SKM-1 treated with dmso at 0.1 percent for 144 hours (cell line): Measurements from ENCODE around the gene FAM193A.
"Not testable (repeated sequence)": the region's sequence is repeated elsewhere in the genome, so short reads cannot be mapped to it uniquely, and the experiment has no call there.

Source experiments
- DNase-seq: peaks from one replicate; lab custom pipeline; 2025; ENCODE audit not compliant: unreplicated experiment; lab: John Stamatoyannopoulos, UW

FAM193A gene

DNA sequence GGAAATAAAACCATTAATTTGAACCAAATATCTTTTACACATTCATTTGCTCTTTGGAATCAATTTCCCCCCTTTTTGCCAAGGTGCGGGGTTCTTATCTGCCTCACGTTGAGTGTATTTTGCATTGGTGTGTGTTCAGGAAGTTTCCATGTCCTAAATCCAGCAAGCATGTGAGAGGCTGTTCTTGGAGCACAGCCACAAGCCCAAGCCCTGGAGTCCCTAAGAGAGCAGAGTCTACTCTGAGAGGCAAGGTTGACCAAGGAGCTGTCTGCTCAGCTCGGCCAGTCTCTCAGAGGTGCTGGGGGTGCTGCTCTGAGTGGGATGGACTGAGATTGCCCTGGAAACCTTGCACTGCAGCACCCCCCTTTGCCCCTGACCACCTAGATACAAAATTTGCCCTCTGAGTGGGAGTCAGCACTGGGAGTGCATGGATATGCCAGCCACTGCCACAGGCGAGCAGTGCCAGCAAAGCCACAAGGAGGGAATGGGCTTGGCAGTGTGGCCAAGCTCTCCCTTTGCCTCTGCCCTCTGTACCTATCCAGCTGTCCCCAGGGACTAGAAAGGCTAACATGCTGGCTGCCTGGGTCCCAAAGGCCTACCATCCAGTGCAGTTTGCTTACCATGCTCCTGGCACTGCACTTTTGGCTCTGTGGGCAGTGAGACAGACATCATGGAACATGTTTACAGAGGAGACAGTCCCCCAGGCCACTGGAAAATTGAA, 20.5 kb upstream of the FAM193A start:
- no peak for DNase-seq

DNA sequence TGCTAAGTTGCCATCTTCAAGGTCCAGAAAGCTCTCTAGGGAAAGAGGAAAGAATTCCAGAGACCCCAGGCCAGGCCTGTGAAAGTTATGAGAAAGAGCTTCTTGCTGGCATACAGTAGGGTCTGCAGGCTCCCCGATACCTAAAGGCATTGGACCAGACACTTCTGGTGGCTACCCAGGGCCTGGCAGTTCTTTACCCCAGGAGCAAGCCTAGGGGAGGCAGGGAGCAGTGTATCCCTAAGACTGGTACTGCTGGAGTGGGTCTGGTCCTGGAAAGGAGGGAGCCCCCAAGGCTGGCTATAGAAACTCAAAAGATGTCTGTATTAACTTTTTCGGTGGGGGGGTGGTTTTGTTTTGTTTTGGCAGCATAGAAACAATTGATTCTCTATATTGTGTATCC, 19.8 kb upstream of the FAM193A start:
- DNase-seq = no peak

DNA sequence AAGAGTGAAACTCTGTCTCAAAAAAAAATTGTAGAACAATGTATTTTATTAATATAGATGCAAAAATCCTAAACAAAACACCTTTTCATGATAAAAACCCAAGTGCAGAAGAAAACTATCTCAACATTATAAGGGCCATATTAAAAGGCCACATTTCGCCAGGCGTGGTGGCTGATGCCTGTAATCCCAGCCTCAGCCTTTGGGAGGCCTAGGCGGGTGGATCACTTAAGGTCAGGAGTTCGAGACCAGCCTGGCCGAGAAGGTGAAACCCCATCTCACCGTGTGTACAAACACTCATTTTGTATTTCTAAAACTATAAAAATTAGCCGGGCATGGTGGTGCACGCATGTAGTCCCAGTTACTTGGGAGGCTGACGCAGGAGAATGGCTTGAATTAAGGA, 9.9 kb upstream of the FAM193A start:
- DNase-seq = no peak

DNA sequence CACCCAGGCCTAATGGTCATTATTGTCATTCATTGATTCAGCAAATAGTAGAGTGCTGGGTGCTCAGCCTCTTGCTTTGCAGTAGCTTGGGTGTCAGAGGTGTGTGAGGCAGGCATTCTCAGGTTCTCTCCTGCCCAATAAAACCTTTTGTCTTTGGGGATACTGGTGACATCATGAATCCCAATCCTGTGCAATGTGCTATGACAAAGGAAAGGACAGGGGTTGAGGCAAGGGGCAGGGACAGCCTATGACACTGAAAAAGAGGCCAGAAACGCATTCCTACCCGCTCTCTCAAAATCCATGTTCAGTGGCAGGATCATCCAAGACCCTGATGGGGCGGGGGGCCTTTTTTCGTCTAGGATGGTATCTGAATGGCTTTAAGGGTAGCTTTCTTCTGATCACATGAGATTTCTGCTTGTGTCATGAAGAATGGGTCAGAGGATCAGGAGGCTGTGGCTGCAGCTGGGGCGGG, 1.5 kb upstream of the FAM193A start:
- no peak for DNase-seq

DNA sequence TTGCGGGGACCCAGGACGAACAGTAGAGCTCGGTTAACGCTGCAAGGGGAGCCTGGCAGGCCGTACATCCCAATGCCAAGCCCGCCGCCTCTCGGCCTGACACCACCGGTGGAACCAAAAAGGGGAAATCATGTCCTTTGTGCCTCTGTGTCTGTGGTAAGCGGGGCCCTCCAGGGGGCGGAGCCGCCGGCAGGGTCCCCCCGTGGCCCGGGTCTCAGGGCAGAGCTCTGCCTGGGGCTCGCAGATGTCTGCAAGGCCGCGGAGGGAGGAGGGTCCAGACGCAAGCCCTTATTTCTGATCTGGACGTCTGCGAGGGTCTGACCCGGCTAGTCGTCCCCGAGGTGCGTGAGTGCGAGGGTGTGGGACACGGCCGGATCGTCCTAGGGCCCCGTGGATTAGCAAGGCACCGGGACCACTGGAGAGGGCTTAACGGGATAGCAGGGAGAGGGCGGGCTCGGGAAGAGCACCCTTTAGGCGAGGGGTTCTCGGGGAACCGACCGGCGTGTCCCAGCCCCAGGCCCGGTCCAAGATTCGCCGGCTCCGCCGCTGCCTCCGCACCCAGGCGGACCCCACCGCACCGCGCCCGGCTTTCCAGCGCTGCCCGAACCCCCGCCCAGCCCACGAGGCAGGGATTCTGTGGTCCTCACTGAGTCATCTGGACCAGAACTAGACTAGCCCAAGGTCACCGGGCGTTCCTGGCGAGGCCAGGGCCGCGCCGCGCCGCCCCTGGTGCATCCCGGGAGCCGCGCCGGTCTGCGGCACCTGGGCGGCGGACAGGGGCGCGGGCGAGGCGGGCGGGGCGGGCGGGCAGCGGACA, 863 bp upstream of the FAM193A start:
- DNase-seq = peak; percentile 87

DNA sequence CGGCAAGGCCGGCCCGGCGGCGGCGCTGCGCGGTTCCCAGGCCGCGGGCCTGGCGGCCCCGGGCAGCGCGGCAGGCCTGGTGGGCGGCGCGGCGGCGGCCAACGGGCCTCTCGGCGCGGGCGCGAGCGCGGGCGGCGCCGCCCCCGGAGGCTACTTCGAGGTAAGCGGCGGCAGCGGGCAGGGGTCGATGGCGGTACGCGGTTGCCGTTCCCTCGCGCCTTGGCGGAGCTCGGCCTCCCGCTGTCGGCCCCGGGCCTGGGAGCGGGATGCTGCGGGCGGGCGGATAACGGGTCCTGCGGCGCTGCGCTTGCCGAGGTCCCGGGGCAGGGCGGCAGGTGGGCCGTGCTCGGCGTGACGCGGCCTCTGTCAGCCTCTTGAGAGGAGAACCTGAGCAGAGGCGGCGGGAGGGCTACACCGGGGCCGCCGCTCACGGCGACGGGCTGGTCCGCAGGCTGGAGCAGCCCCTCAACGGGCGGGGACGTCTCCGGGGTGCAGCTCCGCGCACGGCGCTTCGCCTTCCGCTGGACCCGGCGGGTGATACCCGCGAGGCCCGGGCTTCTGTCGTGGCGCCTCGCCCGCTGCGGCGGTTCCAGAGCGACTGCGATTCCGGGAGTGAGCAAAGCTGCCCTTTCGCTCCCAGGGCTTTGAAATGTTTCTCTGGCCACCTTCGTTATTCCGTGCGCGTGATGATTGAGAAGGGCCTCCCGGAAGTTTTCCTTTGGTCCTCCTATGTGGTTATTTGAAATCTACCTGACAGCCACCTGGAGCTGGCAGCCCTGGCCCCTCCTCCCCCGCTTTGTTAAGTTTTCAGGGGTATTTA, 774 bp downstream of the FAM193A start:
- peak; percentile 30 for DNase-seq

DNA sequence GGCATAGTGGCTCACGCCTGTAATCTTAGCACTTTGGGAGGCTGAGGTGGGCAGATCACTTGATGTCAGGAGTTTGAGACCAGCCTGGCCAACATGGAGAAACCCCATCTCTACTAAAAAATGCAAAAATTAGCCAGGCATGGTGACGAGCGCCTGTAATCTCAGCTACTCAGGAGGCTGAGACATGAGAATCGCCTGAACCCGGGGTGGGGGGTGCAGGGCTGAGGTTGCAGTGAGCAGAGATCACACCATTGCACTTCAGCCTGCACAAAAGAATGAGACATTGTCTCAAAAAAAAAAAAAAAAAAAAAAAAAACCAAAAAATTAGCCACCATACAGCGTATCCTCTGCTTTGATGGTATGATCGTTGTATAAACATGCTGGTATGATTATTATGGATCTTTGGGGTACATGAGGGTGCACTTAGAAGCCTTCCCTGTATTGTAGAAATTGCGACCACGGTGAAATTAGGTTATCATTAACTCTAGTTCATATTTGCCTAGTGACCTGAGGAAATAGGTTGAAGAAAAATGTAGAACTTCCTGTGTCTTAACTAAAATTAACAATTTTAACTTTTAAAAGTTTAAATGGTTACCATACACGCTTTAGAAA, 7.2 kb downstream of the FAM193A start:
- not testable (repeated sequence) for DNase-seq

DNA sequence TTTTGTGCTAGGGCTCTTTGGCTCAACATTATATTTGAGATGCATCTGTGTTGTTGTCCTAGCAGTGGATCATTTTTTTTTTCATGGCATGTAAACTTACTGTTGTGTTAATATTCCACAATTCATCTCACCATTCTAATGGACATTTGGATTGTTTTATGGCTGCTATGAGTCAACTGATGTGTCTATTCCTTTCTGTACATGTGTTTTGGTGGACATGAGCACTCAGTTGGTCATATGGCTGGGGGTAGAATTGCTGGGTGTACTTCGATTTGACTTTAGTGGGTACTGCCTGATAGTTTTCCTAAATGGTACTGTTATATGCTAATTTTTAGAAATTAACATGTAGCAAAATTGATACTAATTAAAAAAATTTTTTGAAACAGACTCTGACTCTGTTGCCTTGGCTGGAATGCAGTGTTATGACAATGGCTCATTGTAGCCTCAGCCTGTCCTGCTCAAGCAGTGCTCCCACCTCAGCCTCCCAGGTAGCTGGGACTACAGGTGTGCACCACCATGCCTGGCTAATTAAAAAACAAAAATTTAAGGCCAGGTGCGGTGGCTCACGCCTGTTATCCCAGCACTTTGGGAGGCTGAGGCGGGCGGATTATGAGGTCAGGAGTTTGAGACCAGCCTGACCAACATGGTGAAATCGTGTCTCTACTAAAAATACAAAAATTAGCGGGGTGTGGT, 9.0 kb downstream of the FAM193A start:
- no peak for DNase-seq

DNA sequence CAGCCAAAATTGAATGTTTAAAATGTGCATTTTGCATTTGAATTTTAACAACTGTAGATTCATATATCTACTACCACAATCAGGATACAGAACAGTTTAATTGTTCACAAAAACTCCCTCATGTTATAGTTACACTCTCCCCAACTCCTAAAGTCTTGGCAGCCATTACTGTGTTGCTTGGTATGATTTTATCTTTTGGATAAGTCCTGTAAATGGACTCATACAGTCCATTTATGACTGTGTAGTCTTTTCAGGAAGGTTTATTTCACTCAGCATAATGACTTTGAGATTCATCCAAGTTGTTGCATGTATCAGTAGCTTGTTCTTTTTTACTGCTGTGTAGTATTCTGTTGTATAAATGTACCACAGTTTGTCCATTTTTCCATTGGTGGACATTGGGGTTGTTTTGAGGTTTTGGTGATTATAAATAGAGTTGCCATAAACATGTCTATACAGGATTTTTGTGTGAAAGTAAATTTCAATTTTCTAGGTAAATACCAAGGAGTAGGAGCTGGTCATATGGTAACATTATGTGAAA, 9.9 kb downstream of the FAM193A start:
- no peak for DNase-seq

DNA sequence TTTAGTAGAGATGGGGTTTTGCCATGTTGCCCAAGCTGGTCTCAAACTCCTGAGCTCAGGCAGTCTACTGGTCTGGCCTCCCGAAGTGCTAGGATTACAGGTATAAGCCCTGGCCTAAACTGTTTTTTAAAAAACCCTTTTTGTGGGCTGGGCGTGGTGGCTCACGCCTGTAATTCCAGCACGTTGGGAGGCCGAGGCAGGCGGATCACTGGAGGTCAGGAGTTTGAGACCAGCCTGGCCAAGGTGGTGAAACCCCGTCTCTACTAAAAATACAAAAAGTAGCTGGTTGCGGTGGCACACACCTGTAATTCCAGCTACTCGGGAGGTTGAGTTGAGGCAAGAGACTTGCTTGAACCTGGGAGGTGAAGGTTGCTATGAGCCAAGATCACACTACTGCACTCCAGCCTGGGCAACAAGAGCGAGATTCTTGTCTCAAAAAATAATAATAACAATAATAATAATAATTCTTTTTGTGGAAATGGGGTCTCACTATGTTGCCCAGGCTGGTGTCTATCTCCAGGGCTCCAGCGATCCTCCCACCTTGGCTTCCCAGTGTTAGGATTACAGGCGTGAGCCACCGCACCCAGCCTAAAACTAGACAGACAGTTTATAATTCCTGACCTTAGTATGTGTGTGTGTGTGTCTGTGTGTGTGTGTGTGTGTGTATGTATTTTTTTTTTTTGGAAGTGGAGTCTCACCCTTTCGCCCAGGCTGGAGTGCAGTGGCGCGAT, 10.7 kb downstream of the FAM193A start:
- not testable (repeated sequence) for DNase-seq

DNA sequence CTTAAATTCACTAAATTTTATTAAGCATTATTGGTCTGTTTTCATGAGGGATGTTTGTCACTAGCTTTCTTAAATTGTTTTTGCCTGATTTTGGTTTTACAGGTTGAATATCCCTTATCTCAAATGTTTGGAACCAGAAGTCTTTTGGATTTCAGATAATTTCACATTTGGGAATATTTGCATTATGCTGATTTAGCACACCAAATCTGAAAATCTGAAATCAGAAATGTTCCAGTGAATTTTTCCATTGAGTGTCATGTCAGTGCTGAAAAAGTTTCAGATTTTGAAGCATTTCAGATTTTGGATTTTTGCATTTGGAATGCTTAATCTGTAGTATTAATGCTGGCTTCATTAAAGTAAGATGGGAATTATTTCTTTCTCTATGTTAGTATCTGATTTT, 14.7 kb downstream of the FAM193A start:
- DNase-seq = no peak

DNA sequence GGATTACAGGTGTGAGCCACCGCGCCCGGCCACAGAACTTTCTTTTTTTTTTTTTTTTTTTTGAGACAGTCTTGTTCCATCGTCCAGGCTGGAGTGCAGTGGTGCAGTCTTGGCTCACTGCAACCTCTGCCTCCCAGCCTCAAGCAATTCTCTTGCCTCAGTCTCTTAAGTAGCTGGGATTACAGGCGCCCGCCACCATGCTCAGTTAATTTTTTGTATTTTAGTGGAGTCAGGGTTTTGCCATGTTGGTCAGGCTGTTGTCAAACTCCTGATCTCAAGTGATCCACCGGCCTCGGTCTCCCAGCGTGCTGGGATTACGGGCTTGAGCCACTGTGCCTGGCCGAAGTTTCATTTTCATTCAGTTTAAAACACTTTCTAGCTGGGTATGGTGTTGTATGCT, 16.4 kb downstream of the FAM193A start:
- DNase-seq = no peak

DNA sequence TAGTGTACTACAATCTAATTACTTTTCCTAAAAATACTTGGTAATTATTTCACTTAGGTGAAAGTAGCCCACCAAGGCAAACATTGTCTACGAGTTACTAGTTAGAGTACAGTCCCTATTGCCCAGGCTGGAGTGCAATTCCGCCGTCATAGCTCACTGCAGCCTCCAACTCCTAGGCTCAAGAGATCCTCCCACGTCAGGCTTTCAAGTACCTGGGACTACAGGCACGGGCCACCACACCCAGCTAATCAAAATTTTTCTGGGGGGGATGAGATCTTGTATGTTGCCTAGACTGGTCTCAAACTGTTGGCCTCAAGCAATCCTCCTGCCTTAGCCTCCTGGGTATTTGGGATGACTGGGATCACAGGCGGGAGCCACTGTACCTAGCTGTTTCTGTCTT, 21.9 kb downstream of the FAM193A start:
- no peak for DNase-seq

DNA sequence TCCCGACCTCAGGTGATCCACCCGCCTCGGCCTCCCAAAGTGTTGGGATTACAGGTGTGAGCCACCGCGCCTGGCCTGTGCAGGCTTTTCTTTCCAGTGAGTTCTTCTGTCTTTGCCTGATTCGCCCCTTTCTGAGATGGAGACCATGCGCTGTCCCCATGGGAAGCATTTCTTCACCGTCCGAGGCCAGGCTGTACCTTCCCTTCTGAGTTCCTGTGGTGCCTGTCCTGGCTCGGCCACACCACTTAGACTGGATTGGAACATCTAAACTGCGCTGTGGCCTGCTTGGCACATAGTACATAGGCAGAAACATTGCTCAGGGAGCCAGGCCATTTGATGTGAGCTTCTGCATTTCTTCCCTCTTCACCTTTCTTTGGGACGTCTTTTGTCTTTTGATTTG, 23.7 kb downstream of the FAM193A start:
- no peak for DNase-seq

DNA sequence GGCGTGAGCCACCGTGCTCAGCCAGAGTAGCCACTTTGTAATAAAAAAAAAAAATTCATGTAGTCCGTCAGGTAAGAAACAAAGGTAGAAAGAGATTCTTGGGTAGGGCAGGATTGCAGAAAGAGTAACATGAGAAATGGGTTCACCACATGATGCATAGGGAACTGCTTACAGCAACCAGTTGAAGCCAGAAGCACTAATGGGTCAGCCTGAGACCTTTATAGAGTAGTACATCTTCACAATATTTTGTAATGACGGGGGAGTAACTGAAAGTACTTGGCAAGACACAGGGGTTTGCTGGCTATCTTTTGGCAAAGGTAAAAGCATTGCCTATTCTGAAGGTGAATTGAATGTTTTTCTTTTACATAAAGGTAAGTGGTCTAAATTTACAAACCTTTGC, 29.1 kb downstream of the FAM193A start:
- DNase-seq = no peak

DNA sequence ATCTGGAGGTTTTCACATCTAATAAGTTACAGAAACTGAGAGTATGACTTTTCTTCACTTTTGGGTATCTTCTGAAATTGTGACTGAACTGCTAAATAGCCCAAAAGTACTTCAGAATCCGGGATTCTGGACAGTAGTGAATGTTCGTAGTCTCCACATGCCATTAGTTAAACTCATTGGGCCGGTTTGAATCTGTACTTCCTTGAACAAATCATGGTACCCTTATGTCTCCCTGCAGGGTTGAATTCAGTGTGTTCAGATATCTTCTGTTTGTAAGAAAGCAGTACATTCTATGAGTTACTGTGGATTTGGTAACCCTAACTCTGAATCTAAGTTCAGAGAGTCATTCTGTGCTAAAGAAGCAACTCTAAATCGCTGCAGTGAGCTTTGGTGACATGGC, 33.6 kb downstream of the FAM193A start:
- DNase-seq = no peak

DNA sequence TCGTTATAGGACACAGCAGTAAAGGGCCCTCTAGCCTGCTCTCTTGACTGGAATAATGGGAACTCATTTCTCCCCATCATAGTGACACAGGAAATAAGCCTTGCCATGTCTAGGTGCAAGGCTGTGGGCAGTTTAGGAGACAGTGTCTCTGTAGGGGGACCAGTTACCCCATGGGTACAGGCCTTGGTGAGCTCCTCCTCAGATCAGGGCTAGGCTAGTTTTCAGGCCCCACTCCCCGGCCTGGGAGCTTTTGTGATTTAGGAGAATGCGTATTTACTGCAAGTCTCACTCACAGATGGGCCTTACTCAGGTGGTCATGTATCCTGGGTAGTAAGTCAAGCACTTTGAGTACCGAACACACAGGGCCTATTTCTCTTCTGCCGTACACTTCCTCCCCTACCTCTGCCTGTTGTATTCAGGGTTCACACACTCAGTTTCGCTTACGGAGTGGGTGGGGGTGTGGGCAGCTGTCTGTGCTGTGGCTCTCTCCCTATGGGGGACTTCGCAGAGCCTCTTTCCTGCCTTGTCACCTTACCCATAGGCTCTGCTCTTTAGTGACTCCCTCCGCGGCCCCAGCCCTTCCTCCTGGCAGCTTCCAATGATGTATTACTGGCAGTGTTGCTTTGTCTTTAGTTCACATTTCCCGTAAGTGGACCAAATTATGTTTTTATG, 34.2 kb downstream of the FAM193A start:
- no peak for DNase-seq

DNA sequence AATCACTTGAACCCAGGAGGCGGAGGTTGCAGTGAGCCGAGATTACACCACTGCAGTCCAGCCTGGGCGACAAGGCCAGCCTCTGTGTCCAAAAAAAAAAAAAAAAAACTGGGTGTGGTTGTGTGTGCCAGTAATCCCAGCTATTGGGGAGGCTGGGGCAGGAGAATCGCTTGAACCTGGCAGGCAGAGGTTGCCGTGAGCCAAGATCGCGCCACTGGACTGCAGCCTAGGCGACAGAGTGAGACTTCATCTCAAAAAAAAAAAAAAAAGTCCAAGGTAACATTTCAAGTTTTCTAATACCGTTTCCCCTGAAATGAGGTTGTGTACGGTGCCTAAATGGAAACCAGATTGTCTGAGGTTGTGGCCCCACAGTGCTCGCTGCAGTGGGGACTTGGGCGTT, 35.6 kb downstream of the FAM193A start:
- DNase-seq = no peak

DNA sequence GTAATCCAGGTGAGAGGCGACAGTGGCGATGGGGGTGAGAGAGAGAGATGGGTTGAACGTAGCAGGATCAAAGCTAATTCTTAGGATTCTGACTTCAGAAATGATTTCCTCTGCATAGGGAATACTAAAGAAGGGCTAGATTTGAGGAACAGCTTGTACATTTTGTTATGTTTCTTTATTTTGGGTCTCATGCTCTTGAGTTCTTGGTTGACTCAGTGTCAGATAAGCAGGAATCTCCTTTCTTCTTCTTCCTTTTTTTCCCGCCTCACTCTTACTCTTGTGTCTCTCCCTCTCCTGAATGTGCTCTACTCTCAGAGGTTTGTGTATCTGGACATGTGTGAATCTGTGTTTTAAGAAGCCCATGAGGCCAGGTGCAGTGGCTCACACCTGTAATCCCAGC, 36.4 kb downstream of the FAM193A start:
- no peak for DNase-seq
